OCI-LY1 (cell line): ENCODE data around the gene LOXL3.

Source experiments
- H2AFZ ChIP-seq: fragments of 200-600 bp; sonication (generic), shearing (Covaris generic); 2 replicates; pipeline ENCODE4 v1.6.0; 2014; ENCODE audit warnings: antibody characterized with exemption, mild to moderate bottlenecking, low read length
- H3F3A ChIP-seq: fragments of 200-600 bp; sonication (generic), shearing (Covaris generic); 2 replicates; pipeline ENCODE4 v1.6.0; 2014; ENCODE audit warnings: mild to moderate bottlenecking, antibody characterized with exemption, low read length, moderate library complexity; ENCODE audit not compliant: insufficient read depth
- H3K27ac ChIP-seq: fragments of 200-600 bp; sonication (generic); 2 replicates; pipeline ENCODE4 v1.5.1; 2014; ENCODE audit warnings: low read length, mixed run types, mild to moderate bottlenecking, low read depth; ENCODE audit not compliant: poor library complexity, severe bottlenecking
- H3K27me3 ChIP-seq: fragments of 200-600 bp; sonication (generic); 2 replicates; pipeline ENCODE4 v1.6.0; 2014; ENCODE audit warnings: antibody characterized with exemption, mild to moderate bottlenecking, low read length, moderate library complexity; ENCODE audit not compliant: insufficient read depth
- H3K36me3 ChIP-seq: fragments of 200-600 bp; sonication (generic); 2 replicates; pipeline ENCODE4 v1.6.1; 2014; ENCODE audit warnings: mild to moderate bottlenecking, antibody characterized with exemption, low read length, moderate library complexity, mixed read lengths; ENCODE audit not compliant: insufficient read depth
- H3K4me1 ChIP-seq: fragments of 200-600 bp; sonication (generic); 2 replicates; pipeline ENCODE4 v1.5.1; 2014; ENCODE audit warnings: mild to moderate bottlenecking, low read length, moderate library complexity; ENCODE audit not compliant: insufficient read depth, severe bottlenecking
- H3K4me2 ChIP-seq: fragments of 200-600 bp; sonication (generic), shearing (Covaris generic); 2 replicates; pipeline ENCODE4 v1.6.1; 2014; ENCODE audit warnings: low read length
- H3K4me3 ChIP-seq: fragments of 200-600 bp; sonication (generic); 2 replicates; pipeline ENCODE4 v1.5.1; 2014; ENCODE audit warnings: low read length, low read depth, mild to moderate bottlenecking, mixed read lengths; ENCODE audit not compliant: poor library complexity, severe bottlenecking
- H3K79me2 ChIP-seq: fragments of 200-600 bp; shearing (Covaris generic); 2 replicates; pipeline ENCODE4 v1.6.1; 2016; ENCODE audit warnings: mixed run types, low read length, mixed read lengths; ENCODE audit not compliant: insufficient read depth
- H3K9ac ChIP-seq: fragments of 200-600 bp; sonication (generic), shearing (Covaris generic); 2 replicates; pipeline ENCODE4 v1.6.1; 2014; ENCODE audit warnings: mild to moderate bottlenecking, low read length, mixed read lengths
- H3K9me2 ChIP-seq: fragments of 200-600 bp; sonication (generic), shearing (Covaris generic); 2 replicates; pipeline ENCODE4 v1.6.1; 2014; ENCODE audit warnings: low read depth, mild to moderate bottlenecking, low read length, mixed read lengths
- H3K9me3 ChIP-seq: fragments of 200-600 bp; shearing (Covaris generic); 2 replicates; pipeline ENCODE4 v1.6.1; 2014; ENCODE audit warnings: low read length, mixed read lengths
- H4K20me1 ChIP-seq: fragments of 200-600 bp; sonication (generic), shearing (Covaris generic); 2 replicates; pipeline ENCODE4 v1.6.0; 2016; ENCODE audit warnings: mild to moderate bottlenecking, low read length; ENCODE audit not compliant: insufficient read depth
- EZH2 ChIP-seq: fragments of 200-600 bp; sonication (generic), shearing (Covaris generic); IDR thresholded peaks from 2 replicates; pipeline ENCODE4 v1.8.0; 2017; ENCODE audit warnings: borderline replicate concordance, mixed run types, mild to moderate bottlenecking, antibody characterized with exemption, low read length, moderate library complexity, mixed read lengths
- TF ChIP-seq, protein P1 (sequence below): fragments of 200-600 bp; sonication (generic), shearing (Covaris generic); IDR thresholded peaks from 2 replicates; pipeline ENCODE4 v1.5.1; 2017; ENCODE audit warnings: mild to moderate bottlenecking, antibody characterized with exemption, low read length, moderate library complexity, mixed read lengths

LOXL3 gene

DNA sequence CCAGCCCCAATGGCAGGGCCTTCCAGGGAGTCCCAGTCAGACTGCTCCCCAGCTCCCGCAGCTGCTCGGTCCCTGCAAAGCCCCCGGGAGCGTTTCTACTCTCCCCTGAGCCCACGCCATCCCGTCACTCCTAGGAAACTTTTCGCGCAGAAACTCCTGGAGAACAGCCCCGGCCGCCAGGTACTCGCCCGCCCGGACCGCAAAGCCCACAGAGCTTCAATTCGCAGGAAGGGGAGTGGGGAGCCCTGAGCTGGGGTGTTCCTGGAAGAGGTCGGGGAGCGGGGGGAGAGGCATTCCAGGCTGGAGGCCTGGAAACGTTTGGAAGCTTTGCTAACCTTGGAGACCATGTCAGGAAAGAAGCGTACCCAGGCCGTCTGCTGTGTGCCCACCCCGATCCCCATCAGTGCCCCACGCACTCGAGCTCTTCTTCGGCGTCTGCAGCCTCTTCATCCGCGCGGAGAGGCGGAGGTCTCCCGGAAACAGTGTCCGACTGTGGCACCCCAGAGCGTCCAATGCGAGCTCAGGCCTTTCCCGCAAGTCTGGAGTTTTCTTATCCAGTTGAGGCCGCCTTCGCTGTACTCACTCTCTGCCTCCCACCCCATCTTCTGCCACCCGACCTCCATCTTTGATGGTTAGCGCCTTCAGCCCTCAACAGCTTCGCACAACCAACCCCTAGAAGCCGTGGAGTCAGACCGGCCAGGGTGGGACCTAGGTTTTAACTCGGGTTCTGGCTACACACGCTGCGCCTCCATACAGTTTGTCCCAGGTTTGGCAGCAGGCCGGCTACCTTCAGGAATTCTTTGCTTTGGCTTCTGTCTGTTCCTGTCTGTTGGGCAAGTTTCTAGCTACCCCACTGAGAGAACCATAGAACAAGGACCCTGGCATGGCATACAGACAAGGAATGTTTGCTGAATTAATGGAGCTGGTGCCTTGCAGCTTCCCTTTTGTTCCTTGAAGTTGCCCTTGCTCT is 50.0 kb downstream of the LOXL3 start:
- no peaks in the 10 kb centered on the region for H4K20me1 ChIP-seq
- peak overlapping the region; percentile 61 for H3K4me2 ChIP-seq
- H3K36me3 ChIP-seq = peaks cover 17% of the 10 kb centered on the region
- no peaks in the 10 kb centered on the region for H3K9me2 ChIP-seq
- no peaks in the 10 kb centered on the region for H3K9me3 ChIP-seq
- no peaks in the 10 kb centered on the region for H3F3A ChIP-seq
- peaks cover 24% of the 10 kb centered on the region; the same call in 1 of the 2 replicates for H3K27me3 ChIP-seq
- H3K4me1 ChIP-seq = peaks cover 38% of the 10 kb centered on the region
- H3K4me3 ChIP-seq = peak overlapping the region; percentile 53
- TF ChIP-seq, protein P1, sequence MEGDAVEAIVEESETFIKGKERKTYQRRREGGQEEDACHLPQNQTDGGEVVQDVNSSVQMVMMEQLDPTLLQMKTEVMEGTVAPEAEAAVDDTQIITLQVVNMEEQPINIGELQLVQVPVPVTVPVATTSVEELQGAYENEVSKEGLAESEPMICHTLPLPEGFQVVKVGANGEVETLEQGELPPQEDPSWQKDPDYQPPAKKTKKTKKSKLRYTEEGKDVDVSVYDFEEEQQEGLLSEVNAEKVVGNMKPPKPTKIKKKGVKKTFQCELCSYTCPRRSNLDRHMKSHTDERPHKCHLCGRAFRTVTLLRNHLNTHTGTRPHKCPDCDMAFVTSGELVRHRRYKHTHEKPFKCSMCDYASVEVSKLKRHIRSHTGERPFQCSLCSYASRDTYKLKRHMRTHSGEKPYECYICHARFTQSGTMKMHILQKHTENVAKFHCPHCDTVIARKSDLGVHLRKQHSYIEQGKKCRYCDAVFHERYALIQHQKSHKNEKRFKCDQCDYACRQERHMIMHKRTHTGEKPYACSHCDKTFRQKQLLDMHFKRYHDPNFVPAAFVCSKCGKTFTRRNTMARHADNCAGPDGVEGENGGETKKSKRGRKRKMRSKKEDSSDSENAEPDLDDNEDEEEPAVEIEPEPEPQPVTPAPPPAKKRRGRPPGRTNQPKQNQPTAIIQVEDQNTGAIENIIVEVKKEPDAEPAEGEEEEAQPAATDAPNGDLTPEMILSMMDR = no peak
- no peak for TF ChIP-seq EZH2
- no peak overlapping the region for H2AFZ ChIP-seq
- H3K79me2 ChIP-seq = no peaks in the 10 kb centered on the region
- H3K27ac ChIP-seq = no peak overlapping the region
- peak overlapping the region; percentile 61; the same call in 1 of the 2 replicates for H3K9ac ChIP-seq

DNA sequence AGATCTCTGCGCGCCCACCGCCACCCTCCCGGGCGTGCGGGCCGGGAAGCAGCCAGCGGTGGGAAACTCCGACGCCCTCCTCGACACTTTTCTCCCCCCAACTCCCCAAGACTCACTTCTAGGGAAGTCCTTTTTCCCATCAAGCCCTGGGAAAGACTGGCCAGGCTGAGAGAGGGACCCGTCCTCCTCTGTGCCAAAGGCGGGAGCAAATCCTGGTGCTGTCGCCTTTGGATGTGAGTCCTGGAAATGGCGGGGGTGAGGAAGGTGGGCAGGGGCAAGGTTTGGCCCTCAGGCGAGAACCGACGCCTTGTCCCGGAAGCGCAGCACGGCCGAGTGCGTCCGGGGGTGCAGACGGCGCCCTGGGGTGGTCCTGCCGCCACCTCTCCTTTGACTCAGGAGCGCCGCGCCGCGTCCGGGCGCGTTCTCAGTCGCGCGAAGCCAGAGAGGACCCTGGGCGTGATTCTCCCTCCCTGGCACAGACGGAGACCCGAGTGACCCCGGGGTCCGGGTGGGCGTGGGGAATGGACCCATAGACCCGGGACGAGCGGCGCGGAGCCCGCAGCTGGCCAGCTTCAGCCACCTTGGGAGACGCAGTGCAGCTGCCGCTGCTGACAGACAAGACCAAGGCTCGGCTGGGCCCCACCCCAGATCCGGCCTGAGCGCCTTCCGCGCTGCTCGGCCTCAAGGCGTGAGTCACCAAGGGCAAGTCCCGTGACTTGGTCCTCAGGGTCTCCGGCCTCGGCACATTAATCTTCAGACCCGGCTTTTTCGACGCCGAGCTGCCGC is 50.8 kb downstream of the LOXL3 start:
- TF ChIP-seq, protein P1 = peak; percentile 58
- TF ChIP-seq EZH2 = no peak
- H3K79me2 ChIP-seq = no peaks in the 10 kb centered on the region
- no peak overlapping the region for H2AFZ ChIP-seq
- H3K9me3 ChIP-seq = no peaks in the 10 kb centered on the region
- H3K4me1 ChIP-seq = peaks cover 31% of the 10 kb centered on the region
- peak overlapping the region; percentile 61 for H3K4me2 ChIP-seq
- peak overlapping the region; percentile 53 for H3K4me3 ChIP-seq
- no peak overlapping the region for H3K27ac ChIP-seq
- no peaks in the 10 kb centered on the region for H3K9me2 ChIP-seq
- peaks cover 17% of the 10 kb centered on the region for H3K36me3 ChIP-seq
- H3K9ac ChIP-seq = peak overlapping the region; percentile 61
- H3K27me3 ChIP-seq = peaks cover 25% of the 10 kb centered on the region; the same call in 1 of the 2 replicates
- no peaks in the 10 kb centered on the region for H3F3A ChIP-seq
- no peaks in the 10 kb centered on the region for H4K20me1 ChIP-seq

DNA sequence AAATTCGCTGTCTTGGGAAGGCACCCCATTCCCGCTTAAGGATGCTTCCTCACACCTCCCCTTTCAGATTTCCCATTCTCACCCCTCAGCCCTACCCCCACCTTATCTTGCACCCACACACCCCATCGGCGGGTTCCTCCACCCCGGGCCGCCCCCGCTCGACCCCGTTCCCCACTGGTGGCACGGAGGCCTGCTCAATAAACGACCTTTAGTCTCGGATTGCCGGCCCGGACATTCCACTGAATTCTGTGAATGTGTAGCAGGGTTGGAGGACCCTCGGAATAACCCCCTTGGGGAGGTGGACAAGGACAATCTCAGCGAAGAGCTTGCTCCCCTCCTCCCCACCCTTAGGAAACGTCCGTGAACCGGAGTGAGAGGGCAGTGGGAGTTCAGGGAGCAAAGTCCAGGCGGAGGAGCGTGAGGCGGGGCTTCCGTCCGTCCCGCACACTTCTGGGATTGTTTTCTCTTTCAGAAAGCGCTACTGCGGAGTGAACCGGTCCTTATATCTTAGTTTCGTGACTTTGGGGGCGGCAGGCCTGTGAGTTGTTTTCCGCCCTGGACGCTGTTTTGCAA is 51.5 kb downstream of the LOXL3 start:
- no peaks in the 10 kb centered on the region for H4K20me1 ChIP-seq
- H3K4me1 ChIP-seq = peaks cover 30% of the 10 kb centered on the region

More for the DNA sequence above, 51.5 kb downstream of the LOXL3 start:
- Histone ChIP-seq H3K36me3 (peaks cover 17% of the 10 kb centered on the region), H3F3A (no peaks in the 10 kb centered on the region), H3K4me2 (peak overlapping the region; percentile 61), H3K4me3 (peak overlapping the region; percentile 53), H3K9me3 (no peaks in the 10 kb centered on the region), H3K27ac (no peak overlapping the region), H2AFZ (no peak overlapping the region), H3K27me3 (peaks cover 25% of the 10 kb centered on the region; the same call in 1 of the 2 replicates), H3K9me2 (no peaks in the 10 kb centered on the region), H3K9ac (peak overlapping the region; percentile 61), H3K79me2 (no peaks in the 10 kb centered on the region)
- no peak for TF ChIP-seq EZH2
- TF ChIP-seq, protein P1 = no peak
